Lower lobe of right lung (tissue), 2 donors: ENCODE results near the gene ASB1. TPM values are rescaled to one million over a fixed set of nuclear protein-coding genes. Genes with fewer than 3 reads are reported as not detected.

Source experiments
- ATAC-seq, 2 donors: fragments of 200-7000 bp; cut with Tn5 transposase; one replicate each; pipeline ENCODE4 v1.9.1; 2020 to 2022; ENCODE audit warnings: mild to moderate bottlenecking in 2 of 2, moderate library complexity in 2 of 2
- DNase-seq: peaks from one replicate; pipeline ENCODE4 v3.0.0-alpha.2; 2020
- H3K27ac ChIP-seq: fragments of 200-600 bp; one replicate; pipeline ENCODE4 v1.8.0; 2022
- H3K27me3 ChIP-seq: fragments of 200-600 bp; one replicate; pipeline ENCODE4 v1.8.0; 2022; ENCODE audit warnings: low read depth
- H3K36me3 ChIP-seq: fragments of 200-600 bp; one replicate; pipeline ENCODE4 v1.8.0; 2022; ENCODE audit warnings: mild to moderate bottlenecking
- H3K4me1 ChIP-seq: fragments of 200-600 bp; one replicate; pipeline ENCODE4 v1.8.0; 2022
- H3K4me3 ChIP-seq: fragments of 200-600 bp; one replicate; pipeline ENCODE4 v1.8.0; 2022; ENCODE audit warnings: mild to moderate bottlenecking
- H3K9me3 ChIP-seq: fragments of 200-600 bp; one replicate; pipeline ENCODE4 v1.8.0; 2022
- CTCF ChIP-seq: fragments of 200-600 bp; IDR thresholded peaks from one replicate; pipeline ENCODE4 v1.8.0; 2022; ENCODE audit warnings: antibody characterized with exemption, mild to moderate bottlenecking
- intact Hi-C: fragments of 100-400 bp; cut with DNase I; formaldehyde crosslinking; loops from one replicate; pipeline ENCODE4 v1.11.0; 2022
- total RNA-seq: library from RNA; stranded (reverse); fragmentation: NEBNext Ultra II Directional; extraction: Animal tissue kit (Norgen Biotek cat#: 25700); gene quantifications from one replicate; pipeline ENCODE4 v1.2.1, GENCODE V29; 2021
- donor health status: DM: no; HTN: yes; CAD: no; lungs with severe emphysema.

Gene ASB1
- total RNA-seq, 1 donor from 2014 or later, result 20.7 TPM

DNA sequence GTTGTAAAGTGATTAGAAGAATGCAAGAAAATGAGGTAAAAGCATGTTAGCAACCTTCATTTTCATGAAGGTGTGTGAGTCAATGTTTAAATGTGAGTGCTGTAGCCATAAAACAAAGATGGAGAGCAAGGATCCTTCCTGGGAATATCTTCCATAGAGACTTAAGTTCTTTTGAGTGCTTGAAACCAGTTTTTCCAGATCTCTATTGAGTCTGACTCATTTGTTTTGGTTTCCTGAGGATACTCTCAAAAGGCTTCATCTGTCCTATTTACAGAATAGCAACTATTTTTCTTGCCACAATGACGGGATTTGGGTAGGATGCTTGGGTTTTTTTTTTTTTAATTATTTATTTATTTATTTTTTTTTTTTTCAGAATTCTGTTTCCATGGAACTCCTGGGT lies 45.9 kb upstream of the ASB1 start:
- H3K27me3 ChIP-seq, result no peaks in the 10 kb centered on the region
- no peak overlapping the region for H3K4me3 ChIP-seq
- H3K4me1 ChIP-seq, result peaks cover 18% of the 10 kb centered on the region
- no peak for TF ChIP-seq CTCF
- H3K36me3 ChIP-seq, result no peaks in the 10 kb centered on the region
- H3K9me3 ChIP-seq, result no peaks in the 10 kb centered on the region
- ATAC-seq (peak in 1 of 2 donors; percentile 51), DNase-seq (no peak)
- H3K27ac ChIP-seq, result no peak overlapping the region
- intact Hi-C loops, result no loop called here

DNA sequence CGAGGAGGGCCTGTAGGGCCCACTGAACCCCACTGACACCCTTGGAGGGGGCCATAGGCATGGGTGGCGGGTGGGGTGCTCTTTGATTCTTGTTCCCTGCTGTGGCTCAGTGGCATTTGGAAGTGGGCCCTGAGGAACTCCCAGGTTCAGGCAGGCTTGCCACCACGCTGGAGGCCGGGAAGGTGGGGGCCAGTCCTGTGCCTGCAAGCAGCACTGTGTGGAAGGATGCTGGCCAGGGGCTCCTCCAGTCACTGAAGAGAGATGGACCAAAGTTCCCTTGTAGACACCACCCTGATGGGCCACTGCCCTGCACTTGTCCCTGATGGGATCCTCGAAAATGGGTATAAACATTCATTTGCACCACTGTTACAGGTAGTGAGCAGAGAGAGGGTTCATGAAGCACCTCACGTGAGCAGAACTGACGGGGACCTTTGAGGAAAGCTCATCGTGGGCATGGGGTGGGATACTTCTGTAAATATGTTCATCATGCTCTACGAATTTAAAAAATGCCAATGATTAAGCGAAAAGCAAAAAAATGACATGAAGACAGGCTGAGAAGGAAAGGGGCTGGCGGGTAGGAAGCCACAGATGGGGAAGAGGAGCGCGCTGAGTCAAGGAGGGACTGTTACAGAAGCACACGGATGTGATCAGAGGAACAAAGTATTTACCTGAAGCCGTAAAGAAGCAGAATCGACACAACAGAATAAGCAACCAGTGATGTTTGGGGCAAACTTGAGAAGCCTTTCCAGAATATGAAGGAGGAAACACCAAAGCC lies 45.2 kb upstream of the ASB1 start:
- Histone ChIP-seq H3K27me3 (no peaks in the 10 kb centered on the region), H3K27ac (no peak overlapping the region), H3K9me3 (no peaks in the 10 kb centered on the region), H3K4me1 (peaks cover 18% of the 10 kb centered on the region), H3K4me3 (no peak overlapping the region), H3K36me3 (no peaks in the 10 kb centered on the region)
- peak; percentile 47 to 65 for ATAC-seq
- intact Hi-C loops, result no loop called here
- TF ChIP-seq CTCF, result no peak
- DNase-seq, result no peak

- no peaks in the 10 kb centered on the region for H3K27me3 ChIP-seq
- no peak for DNase-seq
- no peak overlapping the region for H3K4me3 ChIP-seq
- intact Hi-C loops, result no loop called here
- TF ChIP-seq CTCF, result no peak
- H3K27ac ChIP-seq, result no peak overlapping the region
- peak; percentile 26 to 63 for ATAC-seq
- peaks cover 18% of the 10 kb centered on the region for H3K4me1 ChIP-seq
- no peaks in the 10 kb centered on the region for H3K9me3 ChIP-seq
- no peaks in the 10 kb centered on the region for H3K36me3 ChIP-seq
These were observed 44.3 kb upstream of the ASB1 start for GRCh38 chr2:238382381-238382781.

DNA sequence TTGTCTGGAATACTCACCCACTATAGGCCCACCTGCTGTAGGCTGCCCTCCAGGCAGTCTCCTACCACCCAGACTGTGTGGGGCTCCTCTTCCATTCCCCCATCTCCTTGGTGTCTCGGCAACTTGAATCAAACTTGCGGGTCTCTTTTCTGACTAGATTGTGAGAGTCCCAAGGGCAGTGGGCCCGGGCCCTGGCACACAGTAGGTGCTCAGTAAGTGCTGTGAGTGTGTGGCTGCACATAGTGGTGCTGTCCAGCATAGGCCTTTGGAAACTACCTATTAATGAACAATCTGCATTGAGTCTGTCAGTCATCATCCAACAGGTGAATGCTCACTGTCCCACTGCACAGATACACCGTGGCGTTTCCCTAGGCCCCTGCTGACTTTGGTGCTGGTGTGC lies 43.6 kb upstream of the ASB1 start:
- no peak for ATAC-seq
- intact Hi-C loops, result no loop called here
- H3K27me3 ChIP-seq, result no peaks in the 10 kb centered on the region
- DNase-seq, result no peak
- no peak overlapping the region for H3K27ac ChIP-seq
- H3K36me3 ChIP-seq, result no peaks in the 10 kb centered on the region
- H3K4me3 ChIP-seq, result no peak overlapping the region
- no peak for TF ChIP-seq CTCF
- peaks cover 18% of the 10 kb centered on the region for H3K4me1 ChIP-seq
- H3K9me3 ChIP-seq, result no peaks in the 10 kb centered on the region

DNA sequence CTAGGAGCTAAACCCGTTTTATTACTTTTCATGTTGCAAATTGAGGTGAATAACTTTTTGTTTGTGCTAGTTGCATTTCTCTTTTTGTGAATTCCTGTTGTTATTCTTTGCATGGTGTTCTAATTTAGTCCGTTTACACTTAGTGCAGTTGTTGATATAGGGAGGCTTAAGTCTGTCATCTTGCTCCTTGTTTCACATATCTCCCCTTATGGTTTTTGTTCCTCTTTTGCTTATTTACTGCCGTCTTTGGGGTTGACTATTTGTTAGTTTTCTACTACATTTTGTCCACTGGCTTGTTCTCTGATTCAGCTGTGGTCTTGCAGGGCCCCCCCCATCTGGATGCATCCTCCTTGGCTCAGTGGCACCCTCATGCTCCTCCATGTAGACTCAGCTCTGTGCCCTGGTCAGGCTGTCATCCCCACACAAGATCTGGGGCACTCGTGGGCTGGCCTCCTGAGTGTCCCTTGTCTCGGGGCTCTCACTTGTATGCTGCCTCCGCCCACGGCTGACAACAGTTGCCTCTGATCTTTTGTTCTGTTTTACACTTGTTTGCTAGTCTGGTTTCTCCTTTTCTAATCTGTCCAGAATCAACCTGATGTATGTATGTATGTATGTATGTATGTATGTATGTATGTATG lies 42.9 kb upstream of the ASB1 start:
- no peak for DNase-seq
- Histone ChIP-seq H3K36me3 (no peaks in the 10 kb centered on the region), H3K9me3 (no peaks in the 10 kb centered on the region), H3K27me3 (no peaks in the 10 kb centered on the region), H3K27ac (no peak overlapping the region), H3K4me3 (no peak overlapping the region), H3K4me1 (peaks cover 17% of the 10 kb centered on the region)
- no peak for ATAC-seq
- no peak for TF ChIP-seq CTCF
- intact Hi-C loops, result no loop called here
